BE2C (cell line): ENCODE data around the gene PREB.

Source experiments
- DNase-seq: peaks from one replicate; pipeline ENCODE4 v3.0.0-alpha.2; 2020
- H3K27me3 ChIP-seq: fragments of 250-450 bp; sonication (Bioruptor Pico); 2 replicates; pipeline ENCODE4 v1.5.1; 2020; ENCODE audit warnings: mild to moderate bottlenecking
- H3K36me3 ChIP-seq: fragments of 250-450 bp; sonication (Bioruptor Pico); 2 replicates; pipeline ENCODE4 v1.5.1; 2020; ENCODE audit warnings: mild to moderate bottlenecking
- H3K4me1 ChIP-seq: fragments of 250-450 bp; sonication (Bioruptor Pico); 2 replicates; pipeline ENCODE4 v1.5.1; 2020
- H3K4me3 ChIP-seq: 2 replicates; pipeline ENCODE4 v1.5.1; 2011; ENCODE audit warnings: low read depth, low read length
- H3K9me3 ChIP-seq: fragments of 250-450 bp; sonication (Bioruptor Pico); 2 replicates; pipeline ENCODE4 v1.5.1; 2020
- TF ChIP-seq, protein P1 (sequence below): IDR thresholded peaks from 2 replicates; pipeline ENCODE4 v1.5.1; 2012; ENCODE audit warnings: mild to moderate bottlenecking, low read depth, low read length

PREB gene

GRCh38 chr2:27148801-27149439, 14.5 kb upstream of the PREB start, which contains the start of gene TCF23:
Gene TCF23 (plus strand): TSS chr2:27149004. CDS start chr2:27149134, 130 bp downstream.
- TF ChIP-seq, protein P1, sequence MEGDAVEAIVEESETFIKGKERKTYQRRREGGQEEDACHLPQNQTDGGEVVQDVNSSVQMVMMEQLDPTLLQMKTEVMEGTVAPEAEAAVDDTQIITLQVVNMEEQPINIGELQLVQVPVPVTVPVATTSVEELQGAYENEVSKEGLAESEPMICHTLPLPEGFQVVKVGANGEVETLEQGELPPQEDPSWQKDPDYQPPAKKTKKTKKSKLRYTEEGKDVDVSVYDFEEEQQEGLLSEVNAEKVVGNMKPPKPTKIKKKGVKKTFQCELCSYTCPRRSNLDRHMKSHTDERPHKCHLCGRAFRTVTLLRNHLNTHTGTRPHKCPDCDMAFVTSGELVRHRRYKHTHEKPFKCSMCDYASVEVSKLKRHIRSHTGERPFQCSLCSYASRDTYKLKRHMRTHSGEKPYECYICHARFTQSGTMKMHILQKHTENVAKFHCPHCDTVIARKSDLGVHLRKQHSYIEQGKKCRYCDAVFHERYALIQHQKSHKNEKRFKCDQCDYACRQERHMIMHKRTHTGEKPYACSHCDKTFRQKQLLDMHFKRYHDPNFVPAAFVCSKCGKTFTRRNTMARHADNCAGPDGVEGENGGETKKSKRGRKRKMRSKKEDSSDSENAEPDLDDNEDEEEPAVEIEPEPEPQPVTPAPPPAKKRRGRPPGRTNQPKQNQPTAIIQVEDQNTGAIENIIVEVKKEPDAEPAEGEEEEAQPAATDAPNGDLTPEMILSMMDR, result no peak
- Histone ChIP-seq H3K4me1 (no peaks in the 10 kb centered on the region), H3K4me3 (no peak within 1 kb of the TSS), H3K27me3 (no peaks in the 10 kb centered on the region), H3K9me3 (no peaks in the 10 kb centered on the region), H3K36me3 (no peaks in the 10 kb centered on the region)
- no peak for DNase-seq

DNA sequence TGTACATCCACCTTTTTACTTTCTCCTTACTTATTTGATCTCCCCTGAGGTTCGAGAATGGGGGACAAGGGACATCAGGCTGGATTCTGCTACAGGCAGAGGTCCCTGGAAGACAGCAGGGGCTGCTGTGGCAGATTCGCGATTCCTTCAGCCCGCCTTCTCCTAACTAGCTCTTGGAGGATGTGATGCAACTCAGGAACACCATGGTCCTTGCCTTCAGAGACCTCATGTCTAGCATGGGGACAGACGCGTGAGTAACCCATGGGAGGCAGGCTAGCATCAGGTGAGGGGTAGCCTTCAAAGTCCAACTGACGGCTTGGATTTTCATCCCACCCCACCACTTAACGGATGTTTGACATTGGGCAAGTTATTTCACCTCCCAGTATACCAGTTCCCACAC, 13.5 kb upstream of the PREB start:
- TF ChIP-seq, protein P1, result no peak
- no peaks in the 10 kb centered on the region for H3K4me1 ChIP-seq
- no peak for DNase-seq
- no peaks in the 10 kb centered on the region for H3K27me3 ChIP-seq
- no peaks in the 10 kb centered on the region for H3K36me3 ChIP-seq
- no peak overlapping the region for H3K4me3 ChIP-seq
- no peaks in the 10 kb centered on the region for H3K9me3 ChIP-seq

DNA sequence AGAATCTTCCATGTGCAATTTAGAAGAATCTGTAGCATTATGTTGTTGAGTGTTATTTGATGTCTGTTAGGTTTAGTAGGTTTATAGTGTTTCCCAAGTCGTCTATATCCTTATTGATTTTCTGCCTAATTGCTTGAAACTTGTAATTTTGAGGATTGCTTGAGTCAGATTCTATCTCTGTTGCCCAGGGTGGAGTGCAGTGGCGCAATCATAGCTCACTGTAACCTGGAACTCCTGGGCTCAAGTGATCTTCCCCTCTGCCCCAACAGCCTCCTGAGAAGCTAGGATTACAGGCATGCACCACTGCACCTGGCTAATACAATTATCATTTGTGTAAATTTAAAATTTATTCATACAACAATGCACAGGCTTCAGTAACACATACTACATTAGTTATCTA, 11.2 kb upstream of the PREB start:
- no peaks in the 10 kb centered on the region for H3K4me1 ChIP-seq
- TF ChIP-seq, protein P1, result no peak
- no peaks in the 10 kb centered on the region for H3K9me3 ChIP-seq
- H3K36me3 ChIP-seq, result no peaks in the 10 kb centered on the region
- H3K27me3 ChIP-seq, result no peaks in the 10 kb centered on the region
- H3K4me3 ChIP-seq, result no peak overlapping the region
- no peak for DNase-seq

- no peaks in the 10 kb centered on the region for H3K27me3 ChIP-seq
- H3K9me3 ChIP-seq, result no peaks in the 10 kb centered on the region
- TF ChIP-seq, protein P1, result no peak
- H3K4me3 ChIP-seq, result no peak overlapping the region
- no peak for DNase-seq
- no peaks in the 10 kb centered on the region for H3K36me3 ChIP-seq
- H3K4me1 ChIP-seq, result no peaks in the 10 kb centered on the region
Measured at GRCh38 chr2:27143285-27143684, 8.8 kb upstream of the PREB start.

DNA sequence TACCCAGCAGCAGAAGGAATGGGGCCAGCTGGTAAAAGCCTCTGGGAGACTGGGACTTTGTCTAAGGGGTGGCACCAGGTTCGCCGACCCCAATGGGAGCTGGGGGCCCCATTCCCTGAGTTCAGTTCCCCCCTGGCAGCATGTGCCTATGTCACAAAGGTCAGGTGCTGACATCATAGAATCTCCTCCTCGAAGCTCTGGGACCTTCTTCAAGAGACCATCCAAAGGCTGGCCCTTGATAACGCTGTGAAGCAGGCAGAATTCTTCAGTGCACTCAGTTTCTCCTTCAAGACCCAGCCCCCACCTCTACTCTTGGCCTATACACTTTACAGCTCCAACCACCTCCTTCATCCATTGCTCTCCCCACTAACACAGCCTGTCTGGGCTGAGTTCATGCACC, 4.9 kb upstream of the PREB start, which contains the start of gene PRR30:
Gene PRR30 (minus strand): TSS at position 101 of the 400 bp plus-strand sequence. CDS start 1,081 bp downstream, outside the sequence.
- Histone ChIP-seq H3K9me3 (no peaks in the 10 kb centered on the region), H3K4me1 (no peaks in the 10 kb centered on the region)
- TF ChIP-seq, protein P1, result no peak

GRCh38 chr2:27138111-27138510, 3.7 kb upstream of the PREB start:
- TF ChIP-seq, protein P1, result no peak
- H3K4me1 ChIP-seq, result no peaks in the 10 kb centered on the region; the same call in 1 of the 2 replicates
- no peaks in the 10 kb centered on the region; the same call in 1 of the 2 replicates for H3K36me3 ChIP-seq
- H3K4me3 ChIP-seq, result no peak overlapping the region
- no peaks in the 10 kb centered on the region for H3K27me3 ChIP-seq
- no peak for DNase-seq
- no peaks in the 10 kb centered on the region for H3K9me3 ChIP-seq

More for the DNA sequence above, 4.9 kb upstream of the PREB start, which contains the start of gene PRR30:
- no peak within 1 kb of the TSS for H3K4me3 ChIP-seq
- H3K36me3 ChIP-seq, result no peaks in the 10 kb centered on the region
- H3K27me3 ChIP-seq, result no peaks in the 10 kb centered on the region
- no peak for DNase-seq
